Keratinocyte (primary cell): ENCODE measurements around the gene VSNL1. TPM values are rescaled to one million over a fixed set of nuclear protein-coding genes. Genes with fewer than 3 reads are reported as not detected.

Source experiments
- DNase-seq: peaks from one replicate; pipeline ENCODE4 v3.0.0-alpha.2; 2011; ENCODE audit warnings: low read depth, missing footprints, low spot score
- FAIRE-seq: peaks from 2 replicates; lab custom pipeline; 2011; peaks lifted over from hg19 to GRCh38; lab: Jason Lieb, UNC
- H2AFZ ChIP-seq: 2 replicates; pipeline ENCODE4 v1.6.0; 2012; ENCODE audit warnings: low read length, control low read depth, inconsistent platforms; ENCODE audit not compliant: control insufficient read depth
- H3K27ac ChIP-seq: 2 replicates; pipeline ENCODE4 v1.5.1; 2011; ENCODE audit warnings: low read length; ENCODE audit not compliant: control insufficient read depth, insufficient read depth
- H3K27me3 ChIP-seq: 3 replicates; pipeline ENCODE4 v1.6.0; 2011; ENCODE audit warnings: low read length; ENCODE audit not compliant: control insufficient read depth, insufficient read depth; ENCODE audit errors: extremely low read depth
- H3K36me3 ChIP-seq, 2 experiments: 2 replicates in 1 of 2; 3 replicates in 1 of 2; pipeline ENCODE4 v1.5.1; 2011; ENCODE audit warnings: low read length in 2 of 2, mild to moderate bottlenecking in 1 of 2; ENCODE audit not compliant: control insufficient read depth in 2 of 2, insufficient read depth in 2 of 2; ENCODE audit errors: extremely low read depth in 1 of 2
- H3K4me1 ChIP-seq: 3 replicates; pipeline ENCODE4 v1.5.1; 2011; ENCODE audit warnings: low read length; ENCODE audit not compliant: control insufficient read depth, insufficient read depth; ENCODE audit errors: extremely low read depth
- H3K4me2 ChIP-seq: 3 replicates; pipeline ENCODE4 v1.6.0; 2011; ENCODE audit warnings: low read depth, low read length; ENCODE audit not compliant: control insufficient read depth, insufficient read depth; ENCODE audit errors: extremely low read depth
- H3K4me3 ChIP-seq, 3 experiments: fragments of 200-600 bp in 1 of 3; sonication (generic) in 1 of 3; 2 replicates in 2 of 3; 3 replicates in 1 of 3; pipeline ENCODE4 v1.5.1; 2011 to 2016; ENCODE audit warnings: low read length in 3 of 3, mild to moderate bottlenecking in 3 of 3, control low read depth in 2 of 3, inconsistent platforms in 1 of 3, low read depth in 1 of 3, mixed read lengths in 1 of 3, mixed run types in 1 of 3, moderate library complexity in 1 of 3; ENCODE audit not compliant: control insufficient read depth in 2 of 3, insufficient read depth in 2 of 3; ENCODE audit errors: extremely low read depth in 1 of 3
- H3K79me2 ChIP-seq: 2 replicates; pipeline ENCODE4 v1.6.0; 2012; ENCODE audit warnings: low read length; ENCODE audit not compliant: control insufficient read depth, insufficient read depth
- H3K9ac ChIP-seq: 3 replicates; pipeline ENCODE4 v1.6.0; 2011; ENCODE audit warnings: low read length; ENCODE audit not compliant: control insufficient read depth, insufficient read depth; ENCODE audit errors: extremely low read depth
- H3K9me1 ChIP-seq: 3 replicates; pipeline ENCODE4 v1.6.0; 2011; ENCODE audit warnings: low read length; ENCODE audit not compliant: control insufficient read depth, insufficient read depth; ENCODE audit errors: extremely low read depth
- H3K9me3 ChIP-seq: 2 replicates; pipeline ENCODE4 v1.5.1; 2012; ENCODE audit warnings: low read depth, low read length; ENCODE audit not compliant: control insufficient read depth
- H4K20me1 ChIP-seq: 3 replicates; pipeline ENCODE4 v1.6.0; 2011; ENCODE audit warnings: low read length; ENCODE audit not compliant: control insufficient read depth, insufficient read depth; ENCODE audit errors: extremely low read depth
- EZH2 ChIP-seq: IDR thresholded peaks from one replicate; pipeline ENCODE4 v1.6.1; 2012; ENCODE audit warnings: inconsistent platforms, mild to moderate bottlenecking, low read length, moderate library complexity
- dilution Hi-C: fragments of 300-500 bp; cut with MboI; formaldehyde crosslinking; loops from one replicate; pipeline ENCODE4 v1.7.0; 2020; ENCODE audit warnings: low sequenced_read_pairs; ENCODE audit not compliant: extremely low pct_ligation_motif_present
- polyA plus RNA-seq, 5 experiments: library from polyadenylated mRNA; depleted of rRNA in 3 of 5; stranded (reverse) in 3 of 5; stranded (forward) in 1 of 5; unstranded in 1 of 5; fragments of >200 nt; gene quantifications; 1 replicate in 1 of 5; 2 replicates in 3 of 5; 3 replicates in 1 of 5; pipeline versions ENCODE4 v1.2.1 to v1.2.3, GENCODE V29; 2011 to 2012; ENCODE audit warnings: missing spikeins in 2 of 5, low read depth in 1 of 5, low replicate concordance in 1 of 5
- TF ChIP-seq, protein P1 (sequence below), 3 experiments: IDR thresholded peaks in 1 of 3; conservative IDR thresholded peaks in 1 of 3; optimal IDR thresholded peaks in 1 of 3; 2 replicates in 2 of 3; 3 replicates in 1 of 3; pipeline versions ENCODE3 to v1.5.1; 2011; ENCODE audit warnings: low read length in 3 of 3, mild to moderate bottlenecking in 3 of 3, moderate library complexity in 2 of 3, control low read depth in 1 of 3, inconsistent platforms in 1 of 3; ENCODE audit not compliant: insufficient read depth in 2 of 3; ENCODE audit errors: extremely low read depth in 1 of 3

VSNL1 gene
- polyA plus RNA-seq, 1 donor (not counting 4 experiments of a cell fraction or from before 2014, with no cell fraction given), result 32.1 TPM

DNA sequence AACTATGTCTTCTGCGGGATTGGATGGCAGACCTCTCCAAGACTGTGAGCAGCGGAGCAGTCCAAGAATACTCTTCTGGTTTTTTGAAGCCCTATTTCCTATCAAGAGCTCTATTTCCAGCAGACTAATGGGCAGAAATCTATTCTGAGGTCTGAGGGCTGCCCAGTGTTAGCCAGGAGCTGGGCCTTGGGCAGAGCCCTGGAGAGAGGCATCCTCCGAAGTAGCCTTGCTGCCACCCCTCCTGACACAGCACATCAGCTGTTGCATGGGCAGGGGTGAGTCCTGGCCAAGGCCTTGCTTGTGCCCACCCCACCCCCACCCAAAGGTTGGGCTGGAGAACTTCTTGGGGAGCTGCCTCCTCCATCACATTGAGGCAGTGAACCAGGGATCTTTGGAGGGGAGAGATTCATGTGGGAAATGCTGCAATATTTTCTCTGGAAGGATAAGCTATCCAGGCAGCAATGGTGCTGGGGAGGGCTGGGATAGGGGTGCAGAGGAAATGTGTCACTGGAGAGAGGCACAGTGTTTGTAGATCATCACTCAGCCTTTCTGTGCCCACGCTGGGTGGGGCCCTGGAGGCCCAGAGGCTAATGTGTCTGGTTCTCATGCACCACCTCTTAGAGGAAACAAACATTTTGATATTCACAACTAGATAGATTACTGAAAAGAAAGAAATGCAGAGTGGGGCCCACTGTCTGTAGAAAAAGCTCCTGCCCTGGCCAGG lies 104.7 kb downstream of the VSNL1 start:
- DNase-seq (no peak), FAIRE-seq (peak; percentile 56)
- H3K36me3 ChIP-seq, result peaks cover 0 to 4% of the 10 kb centered on the region in 2 experiments
- no peak overlapping the region for H3K4me2 ChIP-seq
- H3K9ac ChIP-seq, result no peak overlapping the region
- no peak overlapping the region for H3K27ac ChIP-seq
- H3K27me3 ChIP-seq, result no peaks in the 10 kb centered on the region
- no peaks in the 10 kb centered on the region for H4K20me1 ChIP-seq
- H2AFZ ChIP-seq, result no peak overlapping the region
- no peaks in the 10 kb centered on the region for H3K79me2 ChIP-seq
- no peaks in the 10 kb centered on the region for H3K9me3 ChIP-seq
- no peak overlapping the region for H3K4me3 ChIP-seq
- no peaks in the 10 kb centered on the region for H3K9me1 ChIP-seq
- TF ChIP-seq, protein P1, sequence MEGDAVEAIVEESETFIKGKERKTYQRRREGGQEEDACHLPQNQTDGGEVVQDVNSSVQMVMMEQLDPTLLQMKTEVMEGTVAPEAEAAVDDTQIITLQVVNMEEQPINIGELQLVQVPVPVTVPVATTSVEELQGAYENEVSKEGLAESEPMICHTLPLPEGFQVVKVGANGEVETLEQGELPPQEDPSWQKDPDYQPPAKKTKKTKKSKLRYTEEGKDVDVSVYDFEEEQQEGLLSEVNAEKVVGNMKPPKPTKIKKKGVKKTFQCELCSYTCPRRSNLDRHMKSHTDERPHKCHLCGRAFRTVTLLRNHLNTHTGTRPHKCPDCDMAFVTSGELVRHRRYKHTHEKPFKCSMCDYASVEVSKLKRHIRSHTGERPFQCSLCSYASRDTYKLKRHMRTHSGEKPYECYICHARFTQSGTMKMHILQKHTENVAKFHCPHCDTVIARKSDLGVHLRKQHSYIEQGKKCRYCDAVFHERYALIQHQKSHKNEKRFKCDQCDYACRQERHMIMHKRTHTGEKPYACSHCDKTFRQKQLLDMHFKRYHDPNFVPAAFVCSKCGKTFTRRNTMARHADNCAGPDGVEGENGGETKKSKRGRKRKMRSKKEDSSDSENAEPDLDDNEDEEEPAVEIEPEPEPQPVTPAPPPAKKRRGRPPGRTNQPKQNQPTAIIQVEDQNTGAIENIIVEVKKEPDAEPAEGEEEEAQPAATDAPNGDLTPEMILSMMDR (optimal IDR thresholded peaks at IDR 0.05 in 1 of 3, IDR thresholded peaks at IDR 0.05 in 1 of 3, conservative IDR thresholded peaks at IDR 0.05 in 1 of 3; ENCODE audit: extremely low read depth in 1 of 3, insufficient read depth in 2 of 3, low read length in 3 of 3), result no peak
- dilution Hi-C loops, result no loop called here
- H3K4me1 ChIP-seq, result peaks cover 28% of the 10 kb centered on the region

DNA sequence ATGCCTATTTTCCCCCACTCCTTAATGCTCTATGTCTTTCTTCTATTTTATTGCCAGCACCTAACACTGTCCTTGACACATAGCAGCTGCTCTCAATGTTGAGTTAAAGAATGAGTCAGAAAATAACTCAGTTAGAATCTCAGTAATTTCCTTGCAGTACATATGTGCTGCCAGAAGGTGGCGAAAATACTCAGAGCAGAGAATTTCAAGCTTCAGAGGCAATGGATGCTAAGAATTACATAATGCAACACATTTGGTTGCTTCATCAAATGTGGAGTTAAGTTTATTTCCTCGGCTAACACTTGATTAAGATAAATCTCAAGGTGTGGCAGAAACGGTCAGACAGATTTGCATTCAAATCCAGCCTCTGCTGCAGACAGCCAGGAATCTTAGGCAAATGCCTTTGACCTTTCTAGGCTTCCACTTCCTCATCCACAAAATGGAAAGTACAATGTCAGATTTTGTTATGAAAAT lies 105.6 kb downstream of the VSNL1 start:
- H3K27ac ChIP-seq, result no peak overlapping the region
- peaks cover 0 to 4% of the 10 kb centered on the region in 2 experiments for H3K36me3 ChIP-seq
- DNase-seq (peak; percentile 40), FAIRE-seq (peak; percentile 97)
- no peak overlapping the region for H2AFZ ChIP-seq
- dilution Hi-C loops, result no loop called here
- H4K20me1 ChIP-seq, result no peaks in the 10 kb centered on the region
- H3K4me1 ChIP-seq, result peaks cover 28% of the 10 kb centered on the region
- no peak overlapping the region for H3K4me2 ChIP-seq
- H3K4me3 ChIP-seq, result no peak overlapping the region
- no peaks in the 10 kb centered on the region for H3K27me3 ChIP-seq
- H3K9ac ChIP-seq, result no peak overlapping the region
- H3K9me1 ChIP-seq, result no peaks in the 10 kb centered on the region
- TF ChIP-seq, protein P1 (optimal IDR thresholded peaks at IDR 0.05 in 1 of 3, IDR thresholded peaks at IDR 0.05 in 1 of 3, conservative IDR thresholded peaks at IDR 0.05 in 1 of 3; ENCODE audit: extremely low read depth in 1 of 3, insufficient read depth in 2 of 3, low read length in 3 of 3), result peak in 2 of 3 experiments; percentile 53 to 88
- no peak for TF ChIP-seq EZH2
- no peaks in the 10 kb centered on the region for H3K79me2 ChIP-seq
- H3K9me3 ChIP-seq, result no peaks in the 10 kb centered on the region
